Activated CD4-positive, CD25-positive, alpha-beta regulatory T cell treated with anti-CD3 and anti-CD28 coated beads, Interleukin-2, amount 50 U/mL, for 24 hours (primary cell): ENCODE measurements around the gene ZSWIM6.

ENCODE experiments used
- ATAC-seq, 2 donors: fragments of 150-1000 bp; cut with Tn5 transposase; one replicate each; pipeline ENCODE4 v1.10.0; 2021; ENCODE audit warnings: mild to moderate bottlenecking in 1 of 2, moderate library complexity in 1 of 2

ZSWIM6 gene

DNA sequence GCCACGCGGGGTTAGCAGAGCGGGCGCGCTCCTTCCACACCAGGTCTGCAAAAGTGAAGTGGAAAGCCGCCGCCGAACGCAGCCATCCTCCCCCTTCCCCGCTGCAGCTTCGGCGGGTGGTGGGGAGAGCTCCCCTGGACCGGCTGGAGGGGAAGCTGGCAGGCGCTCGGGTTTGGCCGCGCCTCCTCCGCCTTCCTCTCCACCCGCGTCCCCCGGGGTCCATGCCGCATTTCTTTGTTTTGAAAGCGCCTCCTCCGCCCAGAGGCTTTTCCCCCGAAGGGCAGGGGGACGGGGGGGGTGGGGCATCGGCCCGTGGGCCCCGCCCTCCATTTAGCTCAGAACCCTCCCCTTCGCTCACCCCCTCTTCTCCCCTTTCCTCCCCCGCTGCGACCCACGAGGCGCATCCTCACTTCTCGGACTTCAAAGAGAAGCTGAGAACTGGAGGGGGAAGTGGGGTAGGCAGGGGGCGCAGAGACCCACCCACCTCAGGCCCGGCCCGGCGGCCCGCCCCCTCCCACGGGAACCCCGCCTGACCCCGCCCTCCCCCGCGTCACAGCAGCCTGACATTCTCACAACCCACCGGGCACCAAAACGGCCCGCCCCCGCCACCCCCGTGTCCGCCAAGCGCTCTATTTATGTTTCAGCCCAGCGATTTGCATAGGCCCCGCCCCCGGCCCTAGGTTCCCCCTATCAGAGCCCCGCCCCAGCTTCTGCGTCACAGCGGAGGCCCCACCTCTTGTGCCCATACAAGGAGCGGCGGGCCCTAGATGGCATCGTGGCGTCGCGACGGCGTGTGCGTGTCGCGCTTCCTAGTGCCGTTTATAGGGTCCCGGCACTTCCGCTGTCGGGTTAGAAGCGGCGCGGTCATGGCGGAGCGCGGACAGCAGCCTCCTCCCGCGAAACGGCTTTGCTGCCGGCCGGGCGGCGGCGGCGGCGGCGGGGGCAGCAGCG lies at the start of gene ZSWIM6:
ZSWIM6 (plus strand) TSS at position 852 of the 951 bp plus-strand sequence; CDS start at position 867, 15 bp downstream.
- peak; percentile 87 for ATAC-seq

GRCh38 chr5:61283471-61283870 lies 48.6 kb upstream of the ZSWIM6 start:
- no peak for ATAC-seq

DNA sequence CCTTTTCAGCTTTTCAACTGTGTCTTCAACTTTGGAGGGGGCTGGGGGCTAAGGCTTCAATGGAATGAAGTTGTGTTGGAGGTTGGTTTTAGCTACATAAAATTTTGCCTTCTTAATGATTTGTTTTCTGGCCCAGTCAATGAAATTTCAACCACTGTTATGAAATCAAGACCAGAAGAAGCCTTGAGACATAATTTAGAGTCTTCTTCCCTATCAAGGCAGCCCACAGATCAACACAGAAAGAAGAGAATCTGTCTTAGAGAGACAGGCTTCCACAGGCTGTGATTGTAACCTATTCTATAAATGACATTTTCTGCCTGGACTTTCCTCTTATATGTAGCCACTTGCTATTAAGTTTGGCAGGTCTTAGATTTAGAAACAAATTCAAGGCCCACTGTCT lies 46.5 kb upstream of the ZSWIM6 start:
- no peak for ATAC-seq

- ATAC-seq = no peak
Observed at GRCh38 chr5:61286446-61287132, 45.5 kb upstream of the ZSWIM6 start.

DNA sequence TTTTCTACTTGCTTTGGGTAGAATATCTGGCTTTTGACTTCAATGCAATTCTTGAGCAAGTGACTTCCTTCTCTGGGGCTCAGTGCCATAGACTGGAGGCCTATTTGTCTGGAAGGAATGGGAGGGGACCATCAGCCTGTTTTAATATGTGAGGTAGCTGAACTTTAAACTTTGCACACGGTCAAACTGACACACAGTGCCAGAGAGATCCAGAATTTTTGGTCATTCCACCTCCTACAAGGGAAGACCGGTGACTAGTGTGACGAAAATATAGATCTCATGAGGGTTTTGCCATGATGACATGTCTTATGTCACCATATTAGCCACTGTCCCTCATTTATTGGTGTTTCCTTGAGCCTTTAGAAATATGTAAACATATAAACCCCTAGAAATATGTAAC lies 44.6 kb upstream of the ZSWIM6 start:
- ATAC-seq = no peak

DNA sequence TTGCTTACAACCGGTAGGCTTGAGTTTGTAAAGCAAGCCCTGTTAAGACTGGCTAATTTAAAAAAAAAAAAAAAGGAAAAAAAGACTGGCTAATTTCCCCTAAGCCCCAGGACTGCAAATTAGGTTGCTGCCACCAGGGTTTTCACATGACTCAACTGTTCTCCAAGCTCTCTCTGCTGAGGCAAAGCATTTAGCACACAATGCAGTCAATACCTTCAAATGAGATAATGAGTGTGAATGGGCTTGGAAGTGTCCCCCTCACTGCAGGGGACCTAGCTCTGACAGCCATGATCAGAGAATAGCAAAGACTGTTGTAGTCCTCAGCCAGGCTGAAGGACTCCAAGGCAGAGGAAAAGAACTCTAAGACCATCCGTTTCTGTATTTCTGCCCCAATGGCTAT lies 42.8 kb upstream of the ZSWIM6 start:
- no peak for ATAC-seq

DNA sequence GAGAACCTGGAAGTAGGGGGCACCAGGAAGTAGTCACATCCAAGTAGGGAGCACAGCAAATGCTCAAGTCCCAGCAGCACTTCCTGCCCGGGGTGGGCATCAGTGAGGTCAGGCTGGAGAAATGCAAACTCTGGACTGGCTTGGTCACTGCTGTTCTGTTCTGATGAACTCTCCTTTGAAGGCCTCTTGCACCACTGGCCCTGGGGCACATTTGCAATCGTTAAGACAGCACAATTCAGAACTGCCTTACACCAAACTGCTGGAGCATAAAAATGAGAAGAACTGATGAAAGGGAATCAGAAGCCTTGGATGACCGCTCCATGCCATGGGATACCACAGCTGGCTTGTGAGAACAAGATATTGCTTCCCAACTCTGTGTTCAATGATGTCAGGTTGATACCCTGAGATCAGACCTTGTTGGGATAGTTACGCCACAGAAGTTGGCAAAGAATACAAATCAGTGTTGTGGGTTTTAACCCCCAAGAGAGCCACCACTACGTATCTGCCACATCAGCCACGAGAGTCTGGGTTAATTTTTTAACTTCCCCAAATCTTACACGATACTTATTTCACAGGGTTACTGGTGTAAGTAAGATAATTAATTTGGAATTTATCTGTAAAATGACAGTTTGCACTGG lies 42.3 kb upstream of the ZSWIM6 start:
- ATAC-seq = no peak

GRCh38 chr5:61290791-61291210 lies 41.3 kb upstream of the ZSWIM6 start:
- ATAC-seq = no peak

DNA sequence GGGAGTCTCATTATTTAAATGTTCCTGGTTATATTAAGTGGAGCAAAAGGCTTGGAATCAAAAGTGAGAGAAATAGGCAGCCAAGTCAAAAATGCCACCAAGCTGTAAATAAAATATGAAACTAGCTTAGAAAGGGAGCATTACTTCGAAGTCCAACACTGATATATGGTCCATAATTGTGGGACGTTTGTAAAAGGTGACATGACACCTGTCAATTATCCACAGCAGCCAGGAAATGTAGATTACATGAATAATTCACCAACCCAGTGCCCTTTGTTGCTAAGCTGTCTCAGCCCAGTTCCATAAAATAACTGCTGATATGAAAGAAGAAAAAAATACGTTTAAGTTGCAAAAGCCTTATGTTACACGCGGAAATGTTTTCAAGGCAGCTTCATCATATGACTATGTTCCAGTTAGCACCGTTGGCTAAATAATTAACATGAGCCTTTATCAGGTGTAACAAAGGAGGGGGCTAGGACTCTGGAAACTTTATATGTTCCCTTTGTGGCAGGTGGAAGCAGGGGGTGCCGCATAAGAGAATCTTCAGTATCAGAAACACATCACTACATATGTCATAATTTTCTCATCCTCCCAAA lies 39.9 kb upstream of the ZSWIM6 start:
- ATAC-seq = no peak

- ATAC-seq = no peak
Observed at GRCh38 chr5:61293071-61293470, 39.0 kb upstream of the ZSWIM6 start.

DNA sequence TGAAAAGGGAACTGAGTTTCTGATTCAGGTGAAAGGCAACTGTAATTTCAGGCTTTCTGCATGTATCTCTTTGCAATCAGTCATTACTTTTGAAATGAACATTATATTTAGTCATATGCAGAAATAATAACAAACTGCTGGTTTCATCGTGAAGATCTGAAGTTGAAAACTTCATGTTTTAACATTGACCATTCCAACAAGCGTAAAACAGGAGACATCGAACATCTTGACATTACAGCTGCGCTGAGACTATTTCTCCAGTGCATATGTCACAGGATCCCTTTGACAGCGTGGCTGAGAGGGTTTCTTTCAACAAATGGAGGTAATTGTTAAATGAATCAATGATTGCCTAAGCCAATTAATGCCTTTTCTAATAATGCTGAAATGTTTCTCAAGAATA lies 38.2 kb upstream of the ZSWIM6 start:
- no peak for ATAC-seq

GRCh38 chr5:61295365-61295764 lies 36.7 kb upstream of the ZSWIM6 start:
- no peak for ATAC-seq

DNA sequence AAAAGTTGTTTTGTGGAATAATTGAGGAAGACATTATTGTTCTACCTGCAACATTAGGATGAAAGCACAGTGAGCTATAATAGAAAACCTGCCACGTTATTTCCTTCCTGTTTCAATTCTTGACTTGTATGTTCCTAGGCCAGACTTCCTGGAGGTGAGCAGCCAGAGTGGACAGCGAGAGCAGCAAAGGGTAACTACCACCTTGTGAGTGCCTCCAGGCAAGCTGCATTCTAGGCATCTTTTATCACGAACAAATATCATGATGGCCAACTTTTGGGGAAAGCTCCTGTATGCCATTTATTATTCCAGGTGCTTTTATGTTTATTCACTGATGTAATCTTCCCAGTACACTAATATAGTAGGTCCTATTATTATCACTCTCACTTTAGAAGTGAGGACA lies 34.0 kb upstream of the ZSWIM6 start:
- ATAC-seq = no peak

DNA sequence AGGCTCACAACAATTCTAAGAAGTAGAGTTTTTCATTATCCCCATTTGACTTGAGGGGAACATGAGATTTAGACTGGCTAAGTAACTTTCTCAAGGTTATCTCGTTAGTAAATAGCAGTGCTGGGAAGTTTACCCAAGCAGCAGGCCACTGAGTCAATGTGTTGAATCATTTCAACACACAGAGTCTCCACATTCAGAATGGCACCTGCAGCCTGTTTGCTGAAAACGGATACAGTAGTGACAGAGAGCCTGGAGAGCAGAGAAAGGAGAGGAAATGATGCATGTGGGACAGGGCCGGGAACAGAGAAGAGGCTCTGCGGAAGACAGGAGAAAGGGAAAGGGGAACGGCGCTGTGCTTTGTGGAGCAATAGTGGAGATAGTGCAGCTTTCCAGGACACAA lies 33.5 kb upstream of the ZSWIM6 start:
- no peak for ATAC-seq

- ATAC-seq = no peak
Observed at GRCh38 chr5:61299261-61299681, 32.8 kb upstream of the ZSWIM6 start.

DNA sequence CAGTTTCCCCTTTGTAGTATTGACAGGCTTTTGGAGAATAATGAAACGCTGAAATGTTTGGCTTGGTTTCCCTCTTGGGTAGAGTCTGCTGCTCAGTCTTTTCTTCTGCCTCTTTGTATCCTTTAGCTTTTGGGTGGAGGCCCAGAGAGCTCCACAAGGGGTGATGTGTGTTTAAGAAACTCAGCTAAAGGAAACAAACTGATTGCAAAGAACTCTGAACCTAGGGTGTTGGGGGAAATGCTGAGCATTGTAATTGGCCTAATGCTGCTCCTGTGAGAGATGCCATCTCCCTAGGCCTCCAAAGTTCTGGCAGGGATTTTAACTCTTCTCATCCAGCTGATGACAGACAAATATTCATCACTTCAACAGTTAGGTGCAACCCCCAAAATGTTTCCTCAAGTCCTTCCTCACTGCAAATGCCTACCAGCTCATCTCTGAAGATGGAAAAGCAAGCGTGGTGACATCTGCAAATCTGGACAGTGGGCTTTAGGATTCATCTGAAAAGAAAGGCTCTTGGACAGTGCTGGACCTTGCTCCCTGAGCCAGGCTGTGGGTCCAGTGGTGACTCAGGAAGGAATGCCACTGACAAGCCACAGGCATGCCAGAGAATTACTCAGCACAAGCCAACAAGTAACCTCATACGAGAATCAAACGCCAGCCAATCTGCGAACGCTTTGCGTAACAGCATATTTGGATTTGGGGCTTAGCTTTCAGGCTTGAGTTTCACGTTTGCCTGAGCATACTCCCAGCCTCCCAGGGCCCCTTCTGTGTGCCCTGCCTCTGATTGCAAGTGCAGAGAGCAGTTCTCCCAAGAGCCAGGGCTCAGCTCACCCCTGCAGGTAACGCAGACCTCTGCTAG lies 30.5 kb upstream of the ZSWIM6 start:
- ATAC-seq = no peak

- ATAC-seq = no peak
Observed at GRCh38 chr5:61302200-61302563, 29.9 kb upstream of the ZSWIM6 start.

DNA sequence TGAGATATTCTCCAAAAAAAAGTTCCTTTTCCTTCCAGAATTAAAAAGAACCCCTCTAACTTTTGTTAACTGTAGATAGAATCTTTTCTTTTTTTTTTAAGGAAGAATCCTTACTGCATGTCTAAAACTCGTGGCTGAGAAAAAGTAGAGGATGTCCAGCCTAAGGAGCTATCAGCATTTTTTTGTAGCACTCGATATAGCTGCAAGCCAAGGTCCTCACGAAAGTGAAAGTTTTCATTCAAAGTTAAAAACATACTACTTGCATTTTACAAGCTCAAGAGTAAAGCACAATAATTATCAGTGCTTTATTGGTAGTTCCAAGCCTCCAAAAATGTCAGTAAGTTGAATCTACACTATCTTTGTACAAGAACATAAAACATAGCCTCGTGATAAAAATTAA lies 28.7 kb upstream of the ZSWIM6 start:
- no peak for ATAC-seq

DNA sequence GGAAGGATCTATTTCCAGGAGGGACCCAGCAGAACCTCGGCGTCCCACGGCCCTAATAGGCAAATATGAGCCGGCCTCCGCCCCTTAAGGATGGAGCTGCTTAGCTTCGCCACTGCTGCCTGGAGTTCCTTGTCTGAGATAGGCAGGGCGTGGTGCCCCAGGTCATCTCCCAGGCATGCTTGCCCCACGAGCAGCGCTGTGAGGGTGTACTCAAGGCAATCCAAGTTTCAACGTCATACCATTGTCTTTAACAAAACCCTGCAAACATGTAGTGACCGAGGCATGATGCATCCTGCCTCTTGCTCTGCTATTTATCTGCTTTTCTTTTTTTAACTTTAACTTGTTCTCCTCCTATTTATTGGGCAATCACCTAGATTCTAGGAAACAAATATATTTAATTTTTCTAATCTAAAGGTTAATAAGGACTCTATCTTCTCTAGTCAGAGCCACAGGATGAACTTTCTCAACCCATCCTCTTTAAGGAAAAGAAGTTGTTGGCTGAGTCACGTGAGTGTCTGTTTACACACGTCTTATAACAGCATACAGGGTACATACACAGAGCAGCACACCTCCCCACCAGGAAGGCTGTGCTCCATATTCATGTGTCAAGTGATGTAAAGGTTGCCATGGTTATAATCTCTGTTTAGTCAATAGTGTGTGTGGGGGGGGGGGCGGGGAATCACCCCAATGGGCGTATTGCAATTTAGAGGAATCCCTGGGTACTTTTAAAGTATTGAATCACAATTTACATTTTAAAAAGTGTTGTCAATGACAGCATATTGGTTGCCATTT lies 27.3 kb upstream of the ZSWIM6 start:
- ATAC-seq = no peak

- peak; percentile 91 to 93 for ATAC-seq
Observed at GRCh38 chr5:61306531-61307131, 25.4 kb upstream of the ZSWIM6 start.

DNA sequence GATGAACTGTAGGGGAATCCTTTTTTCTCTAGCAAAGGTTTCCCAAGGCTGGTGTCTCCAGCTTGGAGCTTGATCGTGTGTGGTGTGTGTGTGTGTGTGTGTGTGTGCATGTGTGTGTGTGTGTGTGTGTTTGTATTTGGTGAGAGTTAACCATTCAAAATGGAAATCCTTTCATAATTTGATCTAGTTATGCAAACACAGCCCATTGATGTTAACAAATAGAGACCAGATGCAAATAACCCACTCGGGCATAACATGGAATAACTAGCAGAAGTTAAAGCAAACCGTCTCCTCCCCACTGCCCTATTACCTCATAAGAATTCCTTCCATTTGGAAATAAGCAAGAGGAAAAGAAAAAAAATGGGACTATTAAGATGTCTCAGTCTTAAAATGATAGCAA lies 24.9 kb upstream of the ZSWIM6 start:
- no peak for ATAC-seq
